Measurements from ENCODE around the gene ST6GAL1.

GRCh38 chr3:186902713-186903112, 27.6 kb upstream of the ST6GAL1 start:
- TF ChIP-seq CTCF (IDR thresholded peaks at IDR 0.05), result no peak
- no peak for TF ChIP-seq ZFX (IDR thresholded peaks at IDR 0.05; ENCODE audit: borderline replicate concordance)
